ENCODE measurements around the gene PKN1.

- TF ChIP-seq, protein P1, sequence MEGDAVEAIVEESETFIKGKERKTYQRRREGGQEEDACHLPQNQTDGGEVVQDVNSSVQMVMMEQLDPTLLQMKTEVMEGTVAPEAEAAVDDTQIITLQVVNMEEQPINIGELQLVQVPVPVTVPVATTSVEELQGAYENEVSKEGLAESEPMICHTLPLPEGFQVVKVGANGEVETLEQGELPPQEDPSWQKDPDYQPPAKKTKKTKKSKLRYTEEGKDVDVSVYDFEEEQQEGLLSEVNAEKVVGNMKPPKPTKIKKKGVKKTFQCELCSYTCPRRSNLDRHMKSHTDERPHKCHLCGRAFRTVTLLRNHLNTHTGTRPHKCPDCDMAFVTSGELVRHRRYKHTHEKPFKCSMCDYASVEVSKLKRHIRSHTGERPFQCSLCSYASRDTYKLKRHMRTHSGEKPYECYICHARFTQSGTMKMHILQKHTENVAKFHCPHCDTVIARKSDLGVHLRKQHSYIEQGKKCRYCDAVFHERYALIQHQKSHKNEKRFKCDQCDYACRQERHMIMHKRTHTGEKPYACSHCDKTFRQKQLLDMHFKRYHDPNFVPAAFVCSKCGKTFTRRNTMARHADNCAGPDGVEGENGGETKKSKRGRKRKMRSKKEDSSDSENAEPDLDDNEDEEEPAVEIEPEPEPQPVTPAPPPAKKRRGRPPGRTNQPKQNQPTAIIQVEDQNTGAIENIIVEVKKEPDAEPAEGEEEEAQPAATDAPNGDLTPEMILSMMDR (IDR thresholded peaks at IDR 0.05; ENCODE audit: insufficient read depth, low read length), result no peak
- TF ChIP-seq GABPA (IDR thresholded peaks at IDR 0.05; ENCODE audit: low read depth), result no peak
These were observed 20.0 kb upstream of the PKN1 start for GRCh38 chr19:14412996-14413692.

Measured in HL-60 (cell line).